Activated T-cell treated with anti-CD3 and anti-CD28 coated beads, Interleukin-2, amount 50 U/mL, for 4 hours (primary cell): Measurements from ENCODE around the gene GRIN3B. TPM values are rescaled to one million over a fixed set of nuclear protein-coding genes. Genes with fewer than 3 reads are reported as not detected.
A peak's percentile ranks its signal among the peaks of the same experiment; 100 is the strongest.

Source experiments
- ATAC-seq, 2 donors: fragments of 200-7000 bp; cut with Tn5 transposase; one replicate each; pipeline ENCODE4 v1.10.0; 2021
- DNase-seq: peaks from one replicate; pipeline ENCODE4 v3.0.0-alpha.2; 2020
- H3K27me3 Mint-ChIP-seq: one replicate; pipeline ENCODE4 v1.8.0; 2021; ENCODE audit warnings: low read depth, mixed read lengths
- H3K36me3 Mint-ChIP-seq: one replicate; pipeline ENCODE4 v1.8.0; 2022; ENCODE audit warnings: mixed read lengths; ENCODE audit not compliant: insufficient read depth
- H3K4me1 Mint-ChIP-seq: one replicate; pipeline ENCODE4 v1.8.0; 2021; ENCODE audit warnings: low read depth, mixed read lengths
- H3K4me3 Mint-ChIP-seq: one replicate; pipeline ENCODE4 v1.8.0; 2021; ENCODE audit warnings: mild to moderate bottlenecking, moderate library complexity, mixed read lengths
- H3K9me3 Mint-ChIP-seq: one replicate; pipeline ENCODE4 v1.8.0; 2021; ENCODE audit warnings: mixed read lengths
- total RNA-seq, 3 donors: library from RNA; stranded (reverse); gene quantifications; one replicate each; pipeline ENCODE4 v1.2.1, GENCODE V29; 2021

The GRIN3B gene
- total RNA-seq, 3 donors from 2014 or later: 0.05 to 0.19 (median 0.08) TPM

- no peaks in the 10 kb centered on the region for H3K27me3 Mint-ChIP-seq
- peak overlapping the region; percentile 92 for H3K4me3 Mint-ChIP-seq
- DNase-seq: no peak
- H3K9me3 Mint-ChIP-seq: no peaks in the 10 kb centered on the region
- H3K36me3 Mint-ChIP-seq: peaks cover 9% of the 10 kb centered on the region
- no peak for ATAC-seq
- peaks cover 41% of the 10 kb centered on the region for H3K4me1 Mint-ChIP-seq
These were observed 41.1 kb downstream of the GRIN3B start for GRCh38 chr19:1041272-1041834.

GRCh38 chr19:1041835-1042685, 41.8 kb downstream of the GRIN3B start:
- H3K9me3 Mint-ChIP-seq: no peaks in the 10 kb centered on the region
- H3K36me3 Mint-ChIP-seq: peaks cover 9% of the 10 kb centered on the region
- no peak for ATAC-seq
- no peak overlapping the region for H3K4me3 Mint-ChIP-seq
- DNase-seq: no peak
- H3K27me3 Mint-ChIP-seq: no peaks in the 10 kb centered on the region
- peaks cover 41% of the 10 kb centered on the region for H3K4me1 Mint-ChIP-seq

GRCh38 chr19:1042689-1043511, 42.7 kb downstream of the GRIN3B start:
- no peaks in the 10 kb centered on the region for H3K9me3 Mint-ChIP-seq
- ATAC-seq: no peak
- no peaks in the 10 kb centered on the region for H3K27me3 Mint-ChIP-seq
- H3K36me3 Mint-ChIP-seq: peaks cover 4% of the 10 kb centered on the region
- no peak for DNase-seq
- H3K4me3 Mint-ChIP-seq: no peak overlapping the region
- peaks cover 36% of the 10 kb centered on the region for H3K4me1 Mint-ChIP-seq

- peak; percentile 41 for DNase-seq
- Mint-ChIP-seq H3K27me3 (no peaks in the 10 kb centered on the region), H3K36me3 (peaks cover 3% of the 10 kb centered on the region), H3K4me1 (peaks cover 14% of the 10 kb centered on the region), H3K9me3 (no peaks in the 10 kb centered on the region), H3K4me3 (no peak overlapping the region)
- peak; percentile 72 to 74 for ATAC-seq
These were observed 45.0 kb downstream of the GRIN3B start for GRCh38 chr19:1045247-1045603.

- Mint-ChIP-seq H3K27me3 (no peaks in the 10 kb centered on the region), H3K4me1 (peaks cover 5% of the 10 kb centered on the region), H3K36me3 (peaks cover 3% of the 10 kb centered on the region), H3K4me3 (no peak overlapping the region), H3K9me3 (no peaks in the 10 kb centered on the region)
- ATAC-seq (no peak), DNase-seq (no peak)
These were observed 46.0 kb downstream of the GRIN3B start for GRCh38 chr19:1046117-1046626.

GRCh38 chr19:1046836-1047695, 46.8 kb downstream of the GRIN3B start:
- no peaks in the 10 kb centered on the region for H3K4me1 Mint-ChIP-seq
- H3K36me3 Mint-ChIP-seq: peaks cover 4% of the 10 kb centered on the region
- no peaks in the 10 kb centered on the region for H3K9me3 Mint-ChIP-seq
- ATAC-seq (no peak), DNase-seq (no peak)
- no peaks in the 10 kb centered on the region for H3K27me3 Mint-ChIP-seq
- H3K4me3 Mint-ChIP-seq: no peak overlapping the region

- H3K36me3 Mint-ChIP-seq: peaks cover 4% of the 10 kb centered on the region
- H3K9me3 Mint-ChIP-seq: no peaks in the 10 kb centered on the region
- no peaks in the 10 kb centered on the region for H3K27me3 Mint-ChIP-seq
- no peak overlapping the region for H3K4me3 Mint-ChIP-seq
- H3K4me1 Mint-ChIP-seq: peaks cover 2% of the 10 kb centered on the region
- ATAC-seq: no peak
- no peak for DNase-seq
These were observed 47.5 kb downstream of the GRIN3B start for GRCh38 chr19:1047696-1048147.

- Mint-ChIP-seq H3K27me3 (no peaks in the 10 kb centered on the region), H3K36me3 (peaks cover 4% of the 10 kb centered on the region), H3K4me1 (peaks cover 2% of the 10 kb centered on the region), H3K9me3 (no peaks in the 10 kb centered on the region), H3K4me3 (no peak overlapping the region)
- ATAC-seq (no peak), DNase-seq (no peak)
These were observed 48.9 kb downstream of the GRIN3B start for GRCh38 chr19:1049106-1049505.

- Mint-ChIP-seq H3K4me1 (peaks cover 2% of the 10 kb centered on the region), H3K27me3 (no peaks in the 10 kb centered on the region), H3K9me3 (no peaks in the 10 kb centered on the region), H3K36me3 (peaks cover 4% of the 10 kb centered on the region), H3K4me3 (no peak overlapping the region)
- no peak for ATAC-seq
- no peak for DNase-seq
These were observed 49.6 kb downstream of the GRIN3B start for GRCh38 chr19:1049800-1050199.

GRCh38 chr19:1050989-1051788, 51.0 kb downstream of the GRIN3B start:
- Mint-ChIP-seq H3K4me1 (peaks cover 2% of the 10 kb centered on the region), H3K9me3 (no peaks in the 10 kb centered on the region), H3K27me3 (no peaks in the 10 kb centered on the region), H3K4me3 (no peak overlapping the region), H3K36me3 (peaks cover 2% of the 10 kb centered on the region)
- ATAC-seq (no peak), DNase-seq (no peak)

GRCh38 chr19:1051791-1052190, 51.6 kb downstream of the GRIN3B start:
- no peak for DNase-seq
- Mint-ChIP-seq H3K36me3 (peaks cover 8% of the 10 kb centered on the region), H3K9me3 (no peaks in the 10 kb centered on the region), H3K27me3 (no peaks in the 10 kb centered on the region), H3K4me1 (peaks cover 7% of the 10 kb centered on the region), H3K4me3 (no peak overlapping the region)
- no peak for ATAC-seq

- DNase-seq: no peak
- Mint-ChIP-seq H3K9me3 (no peaks in the 10 kb centered on the region), H3K4me1 (peaks cover 14% of the 10 kb centered on the region), H3K27me3 (no peaks in the 10 kb centered on the region), H3K36me3 (peaks cover 11% of the 10 kb centered on the region), H3K4me3 (no peak overlapping the region)
- ATAC-seq: no peak
These were observed 52.2 kb downstream of the GRIN3B start for GRCh38 chr19:1052349-1052975.
